SK-N-MC (cell line): ENCODE results near the gene CCR5AS.

ENCODE experiments used
- EZH2 ChIP-seq: fragments of 200-600 bp; sonication (generic); IDR thresholded peaks from one replicate; pipeline ENCODE4 v1.6.1; 2017; ENCODE audit warnings: antibody characterized with exemption
- FOXP2 ChIP-seq: optimal IDR thresholded peaks from 2 replicates; pipeline ENCODE3; 2011; ENCODE audit warnings: mild to moderate bottlenecking, moderate library complexity; ENCODE audit not compliant: insufficient read depth; ENCODE audit errors: extremely low read length, control extremely low read depth
- POLR2AphosphoS5 ChIP-seq: IDR thresholded peaks from 2 replicates; pipeline ENCODE4 v1.6.1; 2012; ENCODE audit warnings: mild to moderate bottlenecking, low read depth, low read length, borderline replicate concordance

- TF ChIP-seq EZH2 = no peak
- no peak for TF ChIP-seq POLR2AphosphoS5
- no peak for TF ChIP-seq FOXP2
Observed at GRCh38 chr3:46365041-46365440, 41.8 kb downstream of the CCR5AS start.
